Measurements from ENCODE around the gene GARS1.
"Not testable (repeated sequence)": the region's sequence is repeated elsewhere in the genome, so short reads cannot be mapped to it uniquely, and the experiment has no call there.

The GARS1 gene

GRCh38 chr7:30556840-30557239 lies 37.8 kb upstream of the GARS1 start:
- no peak overlapping the region for H2AFZ ChIP-seq (ENCODE audit: low read length, unreplicated experiment)
- no peak overlapping the region for H3K4me3 ChIP-seq (ENCODE audit: low read depth, low read length)
- H3K36me3 ChIP-seq (ENCODE audit: insufficient read depth, low read length): 0 out of 2 replicates have a peak, but pooled peaks cover 4% of the 10 kb centered on the region
- H3K4me1 ChIP-seq (ENCODE audit: control insufficient read depth, insufficient read depth, low read length, unreplicated experiment): no peaks in the 10 kb centered on the region
- no peak overlapping the region for H3K27ac ChIP-seq (ENCODE audit: low read depth, low read length)
- no peaks in the 10 kb centered on the region for H3K27me3 ChIP-seq (ENCODE audit: insufficient read depth, low read length)
- no peaks in the 10 kb centered on the region for H3K79me2 ChIP-seq (ENCODE audit: control insufficient read depth, insufficient read depth, low read length, unreplicated experiment)

- no peak overlapping the region for H3K27ac ChIP-seq (ENCODE audit: low read depth, low read length)
These were observed 37.4 kb upstream of the GARS1 start for GRCh38 chr7:30557245-30557644.

GRCh38 chr7:30559611-30560010 lies 35.1 kb upstream of the GARS1 start:
- no peak overlapping the region for H3K4me3 ChIP-seq (ENCODE audit: low read depth, low read length)
- no peak overlapping the region for H3K27ac ChIP-seq (ENCODE audit: low read depth, low read length)
- no peaks in the 10 kb centered on the region for H3K79me2 ChIP-seq (ENCODE audit: control insufficient read depth, insufficient read depth, low read length, unreplicated experiment)
- H2AFZ ChIP-seq (ENCODE audit: low read length, unreplicated experiment): no peak overlapping the region
- H3K27me3 ChIP-seq (ENCODE audit: insufficient read depth, low read length): no peaks in the 10 kb centered on the region
- 0 out of 2 replicates have a peak, but pooled peaks cover 4% of the 10 kb centered on the region for H3K36me3 ChIP-seq (ENCODE audit: insufficient read depth, low read length)
- peaks cover 14% of the 10 kb centered on the region for H3K4me1 ChIP-seq (ENCODE audit: control insufficient read depth, insufficient read depth, low read length, unreplicated experiment)

More at GRCh38 chr7:30557245-30557644, 37.4 kb upstream of the GARS1 start:
- H3K36me3 ChIP-seq (ENCODE audit: insufficient read depth, low read length): 0 out of 2 replicates have a peak, but pooled peaks cover 4% of the 10 kb centered on the region
- H3K4me1 ChIP-seq (ENCODE audit: control insufficient read depth, insufficient read depth, low read length, unreplicated experiment): peaks cover under 1% of the 10 kb centered on the region
- no peak overlapping the region for H2AFZ ChIP-seq (ENCODE audit: low read length, unreplicated experiment)
- H3K4me3 ChIP-seq (ENCODE audit: low read depth, low read length): no peak overlapping the region
- H3K27me3 ChIP-seq (ENCODE audit: insufficient read depth, low read length): no peaks in the 10 kb centered on the region
- H3K79me2 ChIP-seq (ENCODE audit: control insufficient read depth, insufficient read depth, low read length, unreplicated experiment): no peaks in the 10 kb centered on the region

- H3K36me3 ChIP-seq (ENCODE audit: insufficient read depth, low read length): 0 out of 2 replicates have a peak, but pooled peaks cover 4% of the 10 kb centered on the region
- H3K4me3 ChIP-seq (ENCODE audit: low read depth, low read length): no peak overlapping the region
- no peaks in the 10 kb centered on the region for H3K79me2 ChIP-seq (ENCODE audit: control insufficient read depth, insufficient read depth, low read length, unreplicated experiment)
- H3K4me1 ChIP-seq (ENCODE audit: control insufficient read depth, insufficient read depth, low read length, unreplicated experiment): peaks cover 14% of the 10 kb centered on the region
- no peak overlapping the region for H2AFZ ChIP-seq (ENCODE audit: low read length, unreplicated experiment)
- H3K27ac ChIP-seq (ENCODE audit: low read depth, low read length): no peak overlapping the region
- H3K27me3 ChIP-seq (ENCODE audit: insufficient read depth, low read length): no peaks in the 10 kb centered on the region
These were observed 33.3 kb upstream of the GARS1 start for GRCh38 chr7:30561389-30561788.

- no peaks in the 10 kb centered on the region for H3K79me2 ChIP-seq (ENCODE audit: control insufficient read depth, insufficient read depth, low read length, unreplicated experiment)
- H2AFZ ChIP-seq (ENCODE audit: low read length, unreplicated experiment): no peak overlapping the region
- H3K4me1 ChIP-seq (ENCODE audit: control insufficient read depth, insufficient read depth, low read length, unreplicated experiment): peaks cover 14% of the 10 kb centered on the region
- H3K36me3 ChIP-seq (ENCODE audit: insufficient read depth, low read length): 0 out of 2 replicates have a peak, but pooled peaks cover 3% of the 10 kb centered on the region
- H3K27me3 ChIP-seq (ENCODE audit: insufficient read depth, low read length): no peaks in the 10 kb centered on the region
- no peak overlapping the region for H3K27ac ChIP-seq (ENCODE audit: low read depth, low read length)
- H3K4me3 ChIP-seq (ENCODE audit: low read depth, low read length): no peak overlapping the region
These were observed 32.2 kb upstream of the GARS1 start for GRCh38 chr7:30562498-30562897.

GRCh38 chr7:30562909-30563308 lies 31.8 kb upstream of the GARS1 start:
- Histone ChIP-seq H3K4me1 (ENCODE audit: control insufficient read depth, insufficient read depth, low read length, unreplicated experiment) (peaks cover 14% of the 10 kb centered on the region), H3K36me3 (ENCODE audit: insufficient read depth, low read length) (no peaks in the 10 kb centered on the region), H2AFZ (ENCODE audit: low read length, unreplicated experiment) (no peak overlapping the region), H3K79me2 (ENCODE audit: control insufficient read depth, insufficient read depth, low read length, unreplicated experiment) (no peaks in the 10 kb centered on the region), H3K27me3 (ENCODE audit: insufficient read depth, low read length) (no peaks in the 10 kb centered on the region), H3K4me3 (ENCODE audit: low read depth, low read length) (no peak overlapping the region), H3K27ac (ENCODE audit: low read depth, low read length) (no peak overlapping the region)

- no peaks in the 10 kb centered on the region for H3K79me2 ChIP-seq (ENCODE audit: control insufficient read depth, insufficient read depth, low read length, unreplicated experiment)
- no peaks in the 10 kb centered on the region for H3K27me3 ChIP-seq (ENCODE audit: insufficient read depth, low read length)
- H3K27ac ChIP-seq (ENCODE audit: low read depth, low read length): no peak overlapping the region
- 0 out of 2 replicates have a peak, but pooled peaks cover 2% of the 10 kb centered on the region for H3K36me3 ChIP-seq (ENCODE audit: insufficient read depth, low read length)
- H3K4me1 ChIP-seq (ENCODE audit: control insufficient read depth, insufficient read depth, low read length, unreplicated experiment): peaks cover 14% of the 10 kb centered on the region
- H3K4me3 ChIP-seq (ENCODE audit: low read depth, low read length): no peak overlapping the region
- no peak overlapping the region for H2AFZ ChIP-seq (ENCODE audit: low read length, unreplicated experiment)
These were observed 31.2 kb upstream of the GARS1 start for GRCh38 chr7:30563326-30563942.

GRCh38 chr7:30564243-30564892 lies 30.3 kb upstream of the GARS1 start:
- Histone ChIP-seq H3K4me3 (ENCODE audit: low read depth, low read length) (no peak overlapping the region), H3K4me1 (ENCODE audit: control insufficient read depth, insufficient read depth, low read length, unreplicated experiment) (peaks cover 14% of the 10 kb centered on the region), H3K79me2 (ENCODE audit: control insufficient read depth, insufficient read depth, low read length, unreplicated experiment) (no peaks in the 10 kb centered on the region), H2AFZ (ENCODE audit: low read length, unreplicated experiment) (no peak overlapping the region), H3K36me3 (ENCODE audit: insufficient read depth, low read length) (0 out of 2 replicates have a peak, but pooled peaks cover 2% of the 10 kb centered on the region), H3K27me3 (ENCODE audit: insufficient read depth, low read length) (no peaks in the 10 kb centered on the region), H3K27ac (ENCODE audit: low read depth, low read length) (no peak overlapping the region)

- no peaks in the 10 kb centered on the region for H3K27me3 ChIP-seq (ENCODE audit: insufficient read depth, low read length)
- no peak overlapping the region for H3K27ac ChIP-seq (ENCODE audit: low read depth, low read length)
- H3K4me1 ChIP-seq (ENCODE audit: control insufficient read depth, insufficient read depth, low read length, unreplicated experiment): peaks cover 14% of the 10 kb centered on the region
- no peaks in the 10 kb centered on the region for H3K79me2 ChIP-seq (ENCODE audit: control insufficient read depth, insufficient read depth, low read length, unreplicated experiment)
- H3K4me3 ChIP-seq (ENCODE audit: low read depth, low read length): no peak overlapping the region
- peaks cover 10% of the 10 kb centered on the region for H3K36me3 ChIP-seq (ENCODE audit: insufficient read depth, low read length)
- H2AFZ ChIP-seq (ENCODE audit: low read length, unreplicated experiment): no peak overlapping the region
These were observed 28.1 kb upstream of the GARS1 start for GRCh38 chr7:30566596-30566995.

GRCh38 chr7:30567081-30567480 lies 27.6 kb upstream of the GARS1 start:
- Histone ChIP-seq H3K4me3 (ENCODE audit: low read depth, low read length) (no peak overlapping the region), H3K27ac (ENCODE audit: low read depth, low read length) (no peak overlapping the region), H3K36me3 (ENCODE audit: insufficient read depth, low read length) (peaks cover 10% of the 10 kb centered on the region), H3K4me1 (ENCODE audit: control insufficient read depth, insufficient read depth, low read length, unreplicated experiment) (peaks cover 14% of the 10 kb centered on the region), H2AFZ (ENCODE audit: low read length, unreplicated experiment) (no peak overlapping the region), H3K27me3 (ENCODE audit: insufficient read depth, low read length) (no peaks in the 10 kb centered on the region), H3K79me2 (ENCODE audit: control insufficient read depth, insufficient read depth, low read length, unreplicated experiment) (no peaks in the 10 kb centered on the region)

GRCh38 chr7:30570238-30570637 lies 24.4 kb upstream of the GARS1 start:
- H3K4me3 ChIP-seq (ENCODE audit: low read depth, low read length); H3K27ac ChIP-seq (ENCODE audit: low read depth, low read length); H3K27me3 ChIP-seq (ENCODE audit: insufficient read depth, low read length); H3K4me1 ChIP-seq (ENCODE audit: control insufficient read depth, insufficient read depth, low read length, unreplicated experiment); H3K79me2 ChIP-seq (ENCODE audit: control insufficient read depth, insufficient read depth, low read length, unreplicated experiment); H2AFZ ChIP-seq (ENCODE audit: low read length, unreplicated experiment): not testable (repeated sequence)
- peaks cover 36% of the 10 kb centered on the region for H3K36me3 ChIP-seq (ENCODE audit: insufficient read depth, low read length)

Measured in ACC112 (cell line).